Vagina (tissue), 2 donors: ENCODE measurements around the gene DPH7.

Experiments used
- POLR2A ChIP-seq, 2 donors: fragments of 450-650 bp; IDR thresholded peaks; one replicate each; pipeline ENCODE4 v1.6.1; 2017; ENCODE audit warnings: antibody characterized with exemption in 2 of 2, mild to moderate bottlenecking in 2 of 2, moderate library complexity in 2 of 2
- TF ChIP-seq, protein P1 (sequence below), 3 experiments: fragments of 450-650 bp in 2 of 3; fragments of 200-600 bp in 1 of 3; sonication (generic) in 1 of 3; IDR thresholded peaks; one replicate each; pipeline ENCODE4 v1.5.1; 2017 to 2019; ENCODE audit warnings: antibody characterized with exemption in 3 of 3, mild to moderate bottlenecking in 2 of 3, moderate library complexity in 2 of 3

DNA sequence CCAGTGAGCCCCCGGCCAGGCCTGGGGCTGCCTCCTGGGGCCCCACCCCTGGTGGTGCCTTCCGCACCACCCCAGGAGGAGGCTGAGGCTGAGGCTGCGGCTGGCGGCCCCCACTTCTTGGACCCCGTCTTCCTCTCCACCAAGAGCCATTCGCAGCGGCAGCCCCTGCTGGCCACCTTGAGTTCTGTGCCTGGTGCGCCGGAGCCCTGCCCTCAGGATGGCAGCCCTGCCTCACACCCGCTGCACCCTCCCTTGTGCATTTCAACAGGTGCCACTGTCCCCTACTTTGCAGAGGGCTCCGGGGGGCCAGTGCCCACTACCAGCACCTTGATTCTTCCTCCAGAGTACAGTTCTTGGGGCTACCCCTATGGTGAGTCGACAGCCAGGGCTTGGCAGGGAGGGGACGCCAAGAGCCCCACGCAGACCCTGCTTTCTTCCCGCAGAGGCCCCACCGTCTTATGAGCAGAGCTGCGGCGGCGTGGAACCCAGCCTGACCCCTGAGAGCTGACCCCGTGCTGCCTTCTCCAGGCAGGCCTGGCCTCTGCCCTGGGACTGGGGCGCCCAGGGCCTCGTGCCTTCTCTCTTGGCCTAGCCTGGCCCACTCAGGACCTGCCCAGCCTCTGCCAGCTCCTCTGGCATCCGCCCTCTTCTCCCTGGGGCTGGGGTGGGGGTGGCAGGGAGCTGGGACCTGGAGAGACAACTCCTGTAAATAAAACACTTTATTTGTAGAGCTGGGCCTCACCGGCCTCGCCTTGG, 36.1 kb upstream of the DPH7 start:
- TF ChIP-seq, protein P1, sequence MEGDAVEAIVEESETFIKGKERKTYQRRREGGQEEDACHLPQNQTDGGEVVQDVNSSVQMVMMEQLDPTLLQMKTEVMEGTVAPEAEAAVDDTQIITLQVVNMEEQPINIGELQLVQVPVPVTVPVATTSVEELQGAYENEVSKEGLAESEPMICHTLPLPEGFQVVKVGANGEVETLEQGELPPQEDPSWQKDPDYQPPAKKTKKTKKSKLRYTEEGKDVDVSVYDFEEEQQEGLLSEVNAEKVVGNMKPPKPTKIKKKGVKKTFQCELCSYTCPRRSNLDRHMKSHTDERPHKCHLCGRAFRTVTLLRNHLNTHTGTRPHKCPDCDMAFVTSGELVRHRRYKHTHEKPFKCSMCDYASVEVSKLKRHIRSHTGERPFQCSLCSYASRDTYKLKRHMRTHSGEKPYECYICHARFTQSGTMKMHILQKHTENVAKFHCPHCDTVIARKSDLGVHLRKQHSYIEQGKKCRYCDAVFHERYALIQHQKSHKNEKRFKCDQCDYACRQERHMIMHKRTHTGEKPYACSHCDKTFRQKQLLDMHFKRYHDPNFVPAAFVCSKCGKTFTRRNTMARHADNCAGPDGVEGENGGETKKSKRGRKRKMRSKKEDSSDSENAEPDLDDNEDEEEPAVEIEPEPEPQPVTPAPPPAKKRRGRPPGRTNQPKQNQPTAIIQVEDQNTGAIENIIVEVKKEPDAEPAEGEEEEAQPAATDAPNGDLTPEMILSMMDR (IDR thresholded peaks at IDR 0.05), result no peak
- no peak for TF ChIP-seq POLR2A (IDR thresholded peaks at IDR 0.05)
